ENCODE data around the gene CYSLTR2.

Gene CYSLTR2

GRCh38 chr13:48727241-48728011 lies 73.7 kb downstream of the CYSLTR2 start (continued):
- TF ChIP-seq, protein P1, sequence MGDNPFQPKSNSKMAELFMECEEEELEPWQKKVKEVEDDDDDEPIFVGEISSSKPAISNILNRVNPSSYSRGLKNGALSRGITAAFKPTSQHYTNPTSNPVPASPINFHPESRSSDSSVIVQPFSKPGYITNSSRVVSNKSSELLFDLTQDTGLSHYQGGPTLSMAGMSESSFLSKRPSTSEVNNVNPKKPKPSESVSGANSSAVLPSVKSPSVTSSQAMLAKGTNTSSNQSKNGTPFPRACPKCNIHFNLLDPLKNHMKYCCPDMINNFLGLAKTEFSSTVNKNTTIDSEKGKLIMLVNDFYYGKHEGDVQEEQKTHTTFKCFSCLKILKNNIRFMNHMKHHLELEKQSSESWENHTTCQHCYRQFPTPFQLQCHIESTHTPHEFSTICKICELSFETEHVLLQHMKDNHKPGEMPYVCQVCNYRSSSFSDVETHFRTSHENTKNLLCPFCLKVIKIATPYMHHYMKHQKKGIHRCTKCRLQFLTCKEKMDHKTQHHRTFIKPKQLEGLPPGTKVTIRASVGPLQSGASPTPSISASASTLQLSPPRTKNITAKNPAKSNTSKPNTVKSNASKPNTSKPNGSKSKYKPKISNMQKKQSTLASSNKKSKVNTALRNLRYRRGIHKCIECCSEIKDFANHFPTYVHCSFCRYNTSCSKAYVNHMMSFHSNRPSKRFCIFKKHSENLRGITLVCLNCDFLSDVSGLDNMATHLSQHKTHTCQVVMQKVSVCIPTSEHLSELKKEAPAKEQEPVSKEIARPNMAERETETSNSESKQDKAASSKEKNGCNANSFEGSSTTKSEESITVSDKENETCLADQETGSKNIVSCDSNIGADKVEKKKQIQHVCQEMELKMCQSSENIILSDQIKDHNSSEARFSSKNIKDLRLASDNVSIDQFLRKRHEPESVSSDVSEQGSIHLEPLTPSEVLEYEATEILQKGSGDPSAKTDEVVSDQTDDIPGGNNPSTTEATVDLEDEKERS (tag by site-specific recombination; IDR thresholded peaks at IDR 0.05) = no peak
- TF ChIP-seq KLF16 (tag by site-specific recombination; IDR thresholded peaks at IDR 0.05) (no peak), GLI4 (tag by site-specific recombination; IDR thresholded peaks at IDR 0.05) (no peak), SP2 (tag by site-specific recombination; IDR thresholded peaks at IDR 0.05) (0 out of 2 replicates have a peak, but pooled peaks have one; percentile 19), ZNF600 (tag by site-specific recombination; IDR thresholded peaks at IDR 0.05) (0 out of 2 replicates have a peak, but pooled peaks have one; percentile 41), MYNN (tag by site-specific recombination; IDR thresholded peaks at IDR 0.05; ENCODE audit: borderline replicate concordance) (no peak), ZNF112 (tag by site-specific recombination; IDR thresholded peaks at IDR 0.05) (no peak), ZNF624 (tag by site-specific recombination; IDR thresholded peaks at IDR 0.05) (no peak), ZNF610 (tag by site-specific recombination; IDR thresholded peaks at IDR 0.05; ENCODE audit: borderline replicate concordance) (0 out of 2 replicates have a peak, but pooled peaks have one; percentile 29), GFI1B (tag by site-specific recombination; IDR thresholded peaks at IDR 0.05) (peak; percentile 66), ZNF169 (tag by site-specific recombination; IDR thresholded peaks at IDR 0.05) (no peak), ZNF837 (tag by site-specific recombination; IDR thresholded peaks at IDR 0.05) (no peak), KLF8 (tag by site-specific recombination; IDR thresholded peaks at IDR 0.05) (no peak), RBAK (tag by site-specific recombination; IDR thresholded peaks at IDR 0.05) (no peak), ZNF416 (tag by site-specific recombination; IDR thresholded peaks at IDR 0.05) (no peak), ZNF391 (tag by site-specific recombination; IDR thresholded peaks at IDR 0.05; ENCODE audit: borderline replicate concordance, low read depth) (peak; percentile 58; the same call in 1 of the 2 replicates), KLF1 (tag by site-specific recombination; IDR thresholded peaks at IDR 0.05) (no peak), ZBTB26 (tag by site-specific recombination; optimal IDR thresholded peaks at IDR 0.05) (no peak), ZNF114 (tag by site-specific recombination; IDR thresholded peaks at IDR 0.05) (no peak), PRDM1 (tag by site-specific recombination; IDR thresholded peaks at IDR 0.05) (no peak), ZSCAN5A (tag by site-specific recombination; IDR thresholded peaks at IDR 0.05) (no peak), SP7 (tag by site-specific recombination; IDR thresholded peaks at IDR 0.05) (peak; percentile 62), ZNF23 (tag by site-specific recombination; IDR thresholded peaks at IDR 0.05; ENCODE audit: borderline replicate concordance) (no peak), ZNF449 (tag by site-specific recombination; IDR thresholded peaks at IDR 0.05) (no peak)
- TF ChIP-seq, protein P2, sequence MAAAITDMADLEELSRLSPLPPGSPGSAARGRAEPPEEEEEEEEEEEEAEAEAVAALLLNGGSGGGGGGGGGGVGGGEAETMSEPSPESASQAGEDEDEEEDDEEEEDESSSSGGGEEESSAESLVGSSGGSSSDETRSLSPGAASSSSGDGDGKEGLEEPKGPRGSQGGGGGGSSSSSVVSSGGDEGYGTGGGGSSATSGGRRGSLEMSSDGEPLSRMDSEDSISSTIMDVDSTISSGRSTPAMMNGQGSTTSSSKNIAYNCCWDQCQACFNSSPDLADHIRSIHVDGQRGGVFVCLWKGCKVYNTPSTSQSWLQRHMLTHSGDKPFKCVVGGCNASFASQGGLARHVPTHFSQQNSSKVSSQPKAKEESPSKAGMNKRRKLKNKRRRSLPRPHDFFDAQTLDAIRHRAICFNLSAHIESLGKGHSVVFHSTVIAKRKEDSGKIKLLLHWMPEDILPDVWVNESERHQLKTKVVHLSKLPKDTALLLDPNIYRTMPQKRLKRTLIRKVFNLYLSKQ (tag by site-specific recombination; IDR thresholded peaks at IDR 0.05; ENCODE audit: borderline replicate concordance) = no peak
- TF ChIP-seq, protein P3, sequence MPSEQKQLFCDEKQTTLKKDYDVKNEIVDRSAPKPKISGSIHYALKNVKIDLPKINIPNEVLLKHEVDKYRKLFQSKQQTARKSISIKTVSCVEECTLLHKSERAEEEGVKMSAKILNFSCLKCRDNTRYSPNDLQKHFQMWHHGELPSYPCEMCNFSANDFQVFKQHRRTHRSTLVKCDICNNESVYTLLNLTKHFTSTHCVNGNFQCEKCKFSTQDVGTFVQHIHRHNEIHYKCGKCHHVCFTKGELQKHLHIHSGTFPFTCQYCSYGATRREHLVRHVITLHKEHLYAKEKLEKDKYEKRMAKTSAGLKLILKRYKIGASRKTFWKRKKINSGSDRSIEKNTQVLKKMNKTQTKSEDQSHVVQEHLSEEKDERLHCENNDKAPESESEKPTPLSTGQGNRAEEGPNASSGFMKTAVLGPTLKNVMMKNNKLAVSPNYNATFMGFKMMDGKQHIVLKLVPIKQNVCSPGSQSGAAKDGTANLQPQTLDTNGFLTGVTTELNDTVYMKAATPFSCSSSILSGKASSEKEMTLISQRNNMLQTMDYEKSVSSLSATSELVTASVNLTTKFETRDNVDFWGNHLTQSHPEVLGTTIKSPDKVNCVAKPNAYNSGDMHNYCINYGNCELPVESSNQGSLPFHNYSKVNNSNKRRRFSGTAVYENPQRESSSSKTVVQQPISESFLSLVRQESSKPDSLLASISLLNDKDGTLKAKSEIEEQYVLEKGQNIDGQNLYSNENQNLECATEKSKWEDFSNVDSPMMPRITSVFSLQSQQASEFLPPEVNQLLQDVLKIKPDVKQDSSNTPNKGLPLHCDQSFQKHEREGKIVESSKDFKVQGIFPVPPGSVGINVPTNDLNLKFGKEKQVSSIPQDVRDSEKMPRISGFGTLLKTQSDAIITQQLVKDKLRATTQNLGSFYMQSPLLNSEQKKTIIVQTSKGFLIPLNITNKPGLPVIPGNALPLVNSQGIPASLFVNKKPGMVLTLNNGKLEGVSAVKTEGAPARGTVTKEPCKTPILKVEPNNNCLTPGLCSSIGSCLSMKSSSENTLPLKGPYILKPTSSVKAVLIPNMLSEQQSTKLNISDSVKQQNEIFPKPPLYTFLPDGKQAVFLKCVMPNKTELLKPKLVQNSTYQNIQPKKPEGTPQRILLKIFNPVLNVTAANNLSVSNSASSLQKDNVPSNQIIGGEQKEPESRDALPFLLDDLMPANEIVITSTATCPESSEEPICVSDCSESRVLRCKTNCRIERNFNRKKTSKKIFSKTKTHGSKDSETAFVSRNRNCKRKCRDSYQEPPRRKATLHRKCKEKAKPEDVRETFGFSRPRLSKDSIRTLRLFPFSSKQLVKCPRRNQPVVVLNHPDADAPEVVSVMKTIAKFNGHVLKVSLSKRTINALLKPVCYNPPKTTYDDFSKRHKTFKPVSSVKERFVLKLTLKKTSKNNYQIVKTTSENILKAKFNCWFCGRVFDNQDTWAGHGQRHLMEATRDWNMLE (tag by site-specific recombination; conservative IDR thresholded peaks at IDR 0.05; ENCODE audit: low read depth) = no peak

Measured in HEK293 (cell line).